OCI-LY3 (cell line): ENCODE measurements around the gene CR1L.

ENCODE experiments used
- CTCF ChIP-seq: fragments of 200-600, 300-600 bp; sonication (generic); IDR thresholded peaks from 2 replicates; pipeline ENCODE4 v1.5.1; 2014; ENCODE audit warnings: antibody characterized with exemption, low read length, low read depth
- EZH2phosphoT487 ChIP-seq: fragments of 200-600 bp; shearing (Covaris generic); IDR thresholded peaks from 2 replicates; pipeline ENCODE4 v1.6.1; 2018; ENCODE audit warnings: antibody characterized with exemption, mixed run types, low read depth

- TF ChIP-seq CTCF (no peak), EZH2phosphoT487 (no peak)
These were observed 104.0 kb downstream of the CR1L start for GRCh38 chr1:207748737-207749528.
